Gastroesophageal sphincter (tissue), 2 donors: ENCODE measurements around the gene MARCHF11.

Experiments
- POLR2A ChIP-seq, 2 donors: fragments of 450-650 bp; IDR thresholded peaks; one replicate each; pipeline ENCODE4 v1.6.1; 2017; ENCODE audit warnings: antibody characterized with exemption in 2 of 2, mild to moderate bottlenecking in 2 of 2, moderate library complexity in 1 of 2
- POLR2AphosphoS5 ChIP-seq: sonication (generic); formaldehyde crosslinking; IDR thresholded peaks from one replicate; pipeline ENCODE4 v1.6.1; 2017; ENCODE audit warnings: antibody characterized with exemption

- TF ChIP-seq POLR2A (IDR thresholded peaks at IDR 0.05) (no peak), POLR2AphosphoS5 (no peak)
Measured at GRCh38 chr5:16160706-16161105, 18.9 kb downstream of the MARCHF11 start.
